Erythroblast (primary cell): ENCODE results near the gene GPR176.

Experiments
- GATA1 ChIP-seq: IDR thresholded peaks from 2 replicates; pipeline ENCODE4 v1.6.1; 2011; ENCODE audit warnings: low read depth, mild to moderate bottlenecking, control low read depth, low read length, moderate library complexity
- POLR2A ChIP-seq: IDR thresholded peaks from 2 replicates; pipeline ENCODE4 v1.6.1; 2011; ENCODE audit warnings: mild to moderate bottlenecking, low read length

GRCh38 chr15:39896101-39896500, 24.0 kb downstream of the GPR176 start:
- TF ChIP-seq POLR2A (no peak), GATA1 (no peak)
